HepG2 (cell line): Measurements from ENCODE around the gene NEUROD4.

Experiments
- CHD2 ChIP-seq: IDR thresholded peaks from 2 replicates; pipeline ENCODE4 v1.6.1; 2011; ENCODE audit warnings: low read depth, low read length, improper control_type of control experiment
- ELF3 ChIP-seq: IDR thresholded peaks from 2 replicates; pipeline ENCODE4 v1.6.1; 2016; ENCODE audit warnings: missing genetic modification reagents, missing compliant biosample characterization
- EZH2 ChIP-seq: conservative IDR thresholded peaks from 2 replicates; pipeline ENCODE4 v1.6.1; 2012; ENCODE audit warnings: mild to moderate bottlenecking, low read depth, low read length, moderate library complexity
- FOSL1 ChIP-seq: sonication (generic); formaldehyde crosslinking; IDR thresholded peaks from 2 replicates; pipeline ENCODE4 v1.9.0; 2021; ENCODE audit warnings: missing genetic modification reagents, borderline replicate concordance
- NR3C1 ChIP-seq: sonication (generic); formaldehyde crosslinking; IDR thresholded peaks from 2 replicates; pipeline ENCODE4 v1.4.0; 2020; ENCODE audit warnings: missing genetic modification reagents
- PATZ1 ChIP-seq: sonication (generic); formaldehyde crosslinking; IDR thresholded peaks from 2 replicates; pipeline ENCODE4 v1.4.0; 2020; ENCODE audit warnings: missing genetic modification reagents
- RAD21 ChIP-seq: fragments of 450-650 bp; formaldehyde crosslinking; IDR thresholded peaks from 2 replicates; pipeline ENCODE4 v1.5.0; 2020; ENCODE audit warnings: mild to moderate bottlenecking
- REST ChIP-seq, 2 experiments: IDR thresholded peaks; 2 replicates each; pipeline ENCODE4 v1.6.1; 2011 to 2012; ENCODE audit warnings: low read length in 2 of 2, borderline replicate concordance in 1 of 2, low read depth in 1 of 2, mild to moderate bottlenecking in 1 of 2, moderate library complexity in 1 of 2
- SMARCE1 ChIP-seq: fragments of 450-650 bp; IDR thresholded peaks from 2 replicates; pipeline ENCODE4 v1.6.1; 2017; ENCODE audit warnings: borderline replicate concordance
- ZNF224 ChIP-seq: sonication (generic); formaldehyde crosslinking; IDR thresholded peaks from 2 replicates; pipeline ENCODE4 v1.5.0; 2020; ENCODE audit warnings: mild to moderate bottlenecking, missing genetic modification reagents
- ZNF670 ChIP-seq: sonication (generic); formaldehyde crosslinking; IDR thresholded peaks from 2 replicates; pipeline ENCODE4 v1.8.0; 2022; ENCODE audit warnings: mild to moderate bottlenecking, missing genetic modification reagents, borderline replicate concordance
- ZSCAN30 ChIP-seq: sonication (generic); formaldehyde crosslinking; IDR thresholded peaks from 2 replicates; pipeline ENCODE4 v1.5.0; 2020; ENCODE audit warnings: mild to moderate bottlenecking, missing genetic modification reagents
- TF ChIP-seq, protein P1 (sequence below): sonication (generic); formaldehyde crosslinking; IDR thresholded peaks from 2 replicates; pipeline ENCODE4 v1.8.1; 2023; ENCODE audit warnings: missing genetic modification reagents, inconsistent platforms, borderline replicate concordance
- TF ChIP-seq, protein P2 (sequence below): sonication (generic); formaldehyde crosslinking; IDR thresholded peaks from 2 replicates; pipeline ENCODE4 v1.5.1; 2020; ENCODE audit warnings: missing genetic modification reagents, mild to moderate bottlenecking, borderline replicate concordance

GRCh38 chr12:55025508-55025907 lies 5.7 kb downstream of the NEUROD4 start:
- TF ChIP-seq ZSCAN30, result no peak
- TF ChIP-seq, protein P1, sequence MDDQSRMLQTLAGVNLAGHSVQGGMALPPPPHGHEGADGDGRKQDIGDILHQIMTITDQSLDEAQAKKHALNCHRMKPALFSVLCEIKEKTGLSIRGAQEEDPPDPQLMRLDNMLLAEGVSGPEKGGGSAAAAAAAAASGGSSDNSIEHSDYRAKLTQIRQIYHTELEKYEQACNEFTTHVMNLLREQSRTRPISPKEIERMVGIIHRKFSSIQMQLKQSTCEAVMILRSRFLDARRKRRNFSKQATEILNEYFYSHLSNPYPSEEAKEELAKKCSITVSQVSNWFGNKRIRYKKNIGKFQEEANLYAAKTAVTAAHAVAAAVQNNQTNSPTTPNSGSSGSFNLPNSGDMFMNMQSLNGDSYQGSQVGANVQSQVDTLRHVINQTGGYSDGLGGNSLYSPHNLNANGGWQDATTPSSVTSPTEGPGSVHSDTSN, result no peak
- TF ChIP-seq, protein P2, sequence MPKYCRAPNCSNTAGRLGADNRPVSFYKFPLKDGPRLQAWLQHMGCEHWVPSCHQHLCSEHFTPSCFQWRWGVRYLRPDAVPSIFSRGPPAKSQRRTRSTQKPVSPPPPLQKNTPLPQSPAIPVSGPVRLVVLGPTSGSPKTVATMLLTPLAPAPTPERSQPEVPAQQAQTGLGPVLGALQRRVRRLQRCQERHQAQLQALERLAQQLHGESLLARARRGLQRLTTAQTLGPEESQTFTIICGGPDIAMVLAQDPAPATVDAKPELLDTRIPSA, result no peak
- no peak for TF ChIP-seq ZNF224 (CRISPR knock-in tag)
- no peak for TF ChIP-seq RAD21 (CRISPR knock-in tag)
- TF ChIP-seq NR3C1 (CRISPR knock-in tag), result no peak
- no peak for TF ChIP-seq SMARCE1
- no peak for TF ChIP-seq EZH2
- TF ChIP-seq CHD2, result no peak
- TF ChIP-seq FOSL1 (CRISPR knock-in tag), result no peak
- no peak for TF ChIP-seq ZNF670
- no peak for TF ChIP-seq ELF3
- no peak for TF ChIP-seq REST (IDR thresholded peaks at IDR 0.05; ENCODE audit: borderline replicate concordance in 1 of 2, low read depth in 1 of 2, low read length in 2 of 2)
- no peak for TF ChIP-seq PATZ1 (CRISPR knock-in tag)
